Gastroesophageal sphincter (tissue), 4 donors: Measurements from ENCODE around the gene GCN1. TPM values are rescaled to one million over a fixed set of nuclear protein-coding genes. Genes with fewer than 3 reads are reported as not detected.
"Not testable (repeated sequence)": the region's sequence is repeated elsewhere in the genome, so short reads cannot be mapped to it uniquely, and the experiment has no call there.

Source experiments
- ATAC-seq: fragments of 150-250 bp; one replicate; pipeline ENCODE4 v1.9.1; 2016; ENCODE audit warnings: mild to moderate bottlenecking, moderate library complexity
- H3K27ac ChIP-seq, 4 donors: fragments of 200-600 bp; sonication (generic) in 3 of 4; 1 replicate in 3 of 4; 2 replicates in 1 of 4; pipeline ENCODE4 v1.5.1; 2016 to 2019
- H3K27me3 ChIP-seq: fragments of 200-600 bp; sonication (generic); one replicate; pipeline ENCODE4 v1.5.1; 2019
- H3K36me3 ChIP-seq, 2 donors: fragments of 200-600 bp; sonication (generic); one replicate each; pipeline ENCODE4 v1.5.1; 2019; ENCODE audit warnings: control low read depth in 1 of 2
- H3K4me1 ChIP-seq, 3 donors: fragments of 200-600 bp; sonication (generic); 1 replicate in 2 of 3; 2 replicates in 1 of 3; pipeline ENCODE4 v1.5.1; 2016 to 2019; ENCODE audit warnings: control low read depth in 2 of 3
- H3K4me3 ChIP-seq, 2 donors: fragments of 200-600 bp; sonication (generic); one replicate each; pipeline ENCODE4 v1.5.1; 2019; ENCODE audit warnings: mild to moderate bottlenecking in 1 of 2, moderate library complexity in 1 of 2
- H3K9me3 ChIP-seq, 3 donors: fragments of 200-600 bp; sonication (generic); one replicate each; pipeline ENCODE4 v1.5.1; 2017 to 2019; ENCODE audit warnings: control low read depth in 2 of 3
- CTCF ChIP-seq, 4 experiments: fragments of 200-600 bp in 2 of 4; fragments of 450-650 bp in 2 of 4; sonication (generic) in 1 of 4; IDR thresholded peaks; one replicate each; pipeline ENCODE4 v1.5.1; 2017 to 2019; ENCODE audit warnings: antibody characterized with exemption in 4 of 4, mild to moderate bottlenecking in 2 of 4, moderate library complexity in 2 of 4
- EP300 ChIP-seq: sonication (generic); formaldehyde crosslinking; IDR thresholded peaks from one replicate; pipeline ENCODE4 v1.6.1; 2017; ENCODE audit warnings: antibody characterized with exemption, mild to moderate bottlenecking
- POLR2A ChIP-seq, 2 donors: fragments of 450-650 bp; IDR thresholded peaks; one replicate each; pipeline ENCODE4 v1.6.1; 2017; ENCODE audit warnings: antibody characterized with exemption in 2 of 2, mild to moderate bottlenecking in 2 of 2, moderate library complexity in 1 of 2
- POLR2AphosphoS5 ChIP-seq: sonication (generic); formaldehyde crosslinking; IDR thresholded peaks from one replicate; pipeline ENCODE4 v1.6.1; 2017; ENCODE audit warnings: antibody characterized with exemption
- WGBS, 2 donors: methylation state at CpG; one replicate each; pipeline ENCODE4 v1.1.5; 2018; ENCODE audit warnings: low coverage in 1 of 2; 5-methylcytosine and 5-hydroxymethylcytosine counted together
- total RNA-seq, 4 donors: library from RNA; depleted of rRNA; stranded (reverse); fragments of >200 nt; gene quantifications; one replicate each; pipeline ENCODE4 v1.1.0, GENCODE V29; 2016

Gene GCN1
- total RNA-seq, 4 donors from 2014 or later: 39.3 to 82.2 (median 56.0) TPM

- H3K9me3 ChIP-seq: no peaks in the 10 kb centered on the region
- no peak for TF ChIP-seq POLR2A (IDR thresholded peaks at IDR 0.05)
- no peak for TF ChIP-seq CTCF (IDR thresholded peaks at IDR 0.05)
- no peak for TF ChIP-seq EP300
- TF ChIP-seq POLR2AphosphoS5: no peak
- H3K27ac ChIP-seq: no peak overlapping the region
- ATAC-seq: no peak
- peaks cover 0 to 22% of the 10 kb centered on the region in 2 donors for H3K36me3 ChIP-seq
- whole genome bisulfite sequencing, 2 donors: 93 to 97% methylated on average over 3 to 7 of the region's 7 CpGs
- H3K4me1 ChIP-seq: peaks cover 6 to 20% (median 7%) of the 10 kb centered on the region in 3 donors
- no peaks in the 10 kb centered on the region for H3K27me3 ChIP-seq
- H3K4me3 ChIP-seq: no peak overlapping the region
Measured at GRCh38 chr12:120204171-120204570, 9.7 kb upstream of the GCN1 start.

DNA sequence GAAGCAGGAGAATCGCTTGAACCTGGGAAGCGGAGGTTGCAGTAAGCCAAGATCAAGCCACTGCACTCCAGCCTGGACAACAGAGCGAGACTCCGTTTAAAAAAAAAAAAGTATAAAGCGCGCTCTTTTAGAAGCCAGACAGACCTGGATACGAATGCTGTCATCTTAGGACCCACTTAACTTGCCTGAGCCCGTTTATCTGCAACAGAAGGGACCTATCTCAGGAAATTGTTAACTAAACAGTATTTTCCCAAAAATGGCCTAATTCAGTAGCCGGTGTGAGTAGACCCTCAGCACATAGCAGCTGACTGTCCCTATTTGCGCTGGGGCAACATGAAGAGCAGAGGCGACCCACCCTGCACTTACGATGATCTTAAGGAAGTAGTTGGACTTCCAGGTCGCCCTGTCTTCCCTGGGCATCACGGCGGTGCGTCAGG, 5.9 kb upstream of the GCN1 start:
- H3K27me3 ChIP-seq: no peaks in the 10 kb centered on the region
- H3K4me3 ChIP-seq: peak overlapping the region; percentile 71 to 77
- no peak for ATAC-seq
- H3K9me3 ChIP-seq: no peaks in the 10 kb centered on the region
- H3K36me3 ChIP-seq: peaks cover 2 to 41% of the 10 kb centered on the region in 2 donors
- TF ChIP-seq POLR2A (IDR thresholded peaks at IDR 0.05): no peak
- TF ChIP-seq EP300: no peak
- no peak for TF ChIP-seq POLR2AphosphoS5
- TF ChIP-seq CTCF (IDR thresholded peaks at IDR 0.05): no peak
- 1 to 2% methylated on average over 8 to 9 of the region's 16 CpGs for WGBS, 2 donors
- H3K27ac ChIP-seq: peak overlapping the region; percentile 55 to 89 (median 86)
- H3K4me1 ChIP-seq: peaks cover 6 to 54% (median 7%) of the 10 kb centered on the region in 3 donors

- WGBS, 2 donors: 16 to 27% methylated on average over 9 to 10 of the region's 12 CpGs
- Histone ChIP-seq H3K36me3 (peaks cover 2 to 41% of the 10 kb centered on the region in 2 donors), H3K27ac (peak overlapping the region; percentile 55 to 89 (median 86)), H3K4me1 (peaks cover 6 to 60% (median 10%) of the 10 kb centered on the region in 3 donors), H3K27me3 (no peaks in the 10 kb centered on the region), H3K9me3 (no peaks in the 10 kb centered on the region), H3K4me3 (peak overlapping the region; percentile 71 to 77)
- no peak for TF ChIP-seq CTCF (IDR thresholded peaks at IDR 0.05)
- peak; percentile 92 for TF ChIP-seq POLR2AphosphoS5
- TF ChIP-seq EP300: no peak
- no peak for TF ChIP-seq POLR2A (IDR thresholded peaks at IDR 0.05)
- peak; percentile 70 for ATAC-seq
Measured at GRCh38 chr12:120199595-120200306, 5.2 kb upstream of the GCN1 start.

GRCh38 chr12:120199025-120199424, 4.5 kb upstream of the GCN1 start:
- Histone ChIP-seq H3K27me3 (no peaks in the 10 kb centered on the region), H3K4me1 (peaks cover 6 to 62% (median 10%) of the 10 kb centered on the region in 3 donors), H3K27ac (peak overlapping the region in 3 of 4 donors; percentile 21 to 89 (median 87)), H3K36me3 (peaks cover 2 to 41% of the 10 kb centered on the region in 2 donors), H3K9me3 (no peaks in the 10 kb centered on the region), H3K4me3 (peak overlapping the region in 1 of 2 donors; percentile 77)
- TF ChIP-seq POLR2AphosphoS5 (no peak), EP300 (no peak), CTCF (IDR thresholded peaks at IDR 0.05) (no peak), POLR2A (IDR thresholded peaks at IDR 0.05) (no peak)
- whole genome bisulfite sequencing, 2 donors: 68% methylated on average over 6 of the region's 7 CpGs; no CpG with 5 or more reads in 1 of the 2 donors
- no peak for ATAC-seq

GRCh38 chr12:120197542-120197887, 3.0 kb upstream of the GCN1 start:
- peaks cover 6 to 77% (median 16%) of the 10 kb centered on the region in 3 donors for H3K4me1 ChIP-seq
- TF ChIP-seq POLR2A (IDR thresholded peaks at IDR 0.05) (no peak), POLR2AphosphoS5 (no peak), CTCF (IDR thresholded peaks at IDR 0.05) (no peak), EP300 (no peak)
- H3K27me3 ChIP-seq: no peaks in the 10 kb centered on the region
- no peak overlapping the region for H3K4me3 ChIP-seq
- 69 to 71% methylated on average over 4 of the region's 4 CpGs for WGBS, 2 donors
- no peaks in the 10 kb centered on the region for H3K9me3 ChIP-seq
- no peak for ATAC-seq
- H3K27ac ChIP-seq: no peak overlapping the region
- H3K36me3 ChIP-seq: peaks cover 2 to 41% of the 10 kb centered on the region in 2 donors

- WGBS, 2 donors: 20 to 43% methylated on average over 1 to 3 of the region's 7 CpGs
- Histone ChIP-seq H3K36me3 (peaks cover 2 to 44% of the 10 kb centered on the region in 2 donors), H3K4me1 (peaks cover 6 to 80% (median 16%) of the 10 kb centered on the region in 3 donors)
- not testable (repeated sequence) for H3K4me3 ChIP-seq, H3K27me3 ChIP-seq, ATAC-seq, H3K9me3 ChIP-seq, H3K27ac ChIP-seq
Measured at GRCh38 chr12:120196817-120197541, 2.5 kb upstream of the GCN1 start.
